NCI-H69 (cell line): ENCODE measurements around the gene UGT1A7.

Experiments used
- DNase-seq: peaks from one replicate; lab custom pipeline; 2025; lab: John Stamatoyannopoulos, UW

The UGT1A7 gene

DNA sequence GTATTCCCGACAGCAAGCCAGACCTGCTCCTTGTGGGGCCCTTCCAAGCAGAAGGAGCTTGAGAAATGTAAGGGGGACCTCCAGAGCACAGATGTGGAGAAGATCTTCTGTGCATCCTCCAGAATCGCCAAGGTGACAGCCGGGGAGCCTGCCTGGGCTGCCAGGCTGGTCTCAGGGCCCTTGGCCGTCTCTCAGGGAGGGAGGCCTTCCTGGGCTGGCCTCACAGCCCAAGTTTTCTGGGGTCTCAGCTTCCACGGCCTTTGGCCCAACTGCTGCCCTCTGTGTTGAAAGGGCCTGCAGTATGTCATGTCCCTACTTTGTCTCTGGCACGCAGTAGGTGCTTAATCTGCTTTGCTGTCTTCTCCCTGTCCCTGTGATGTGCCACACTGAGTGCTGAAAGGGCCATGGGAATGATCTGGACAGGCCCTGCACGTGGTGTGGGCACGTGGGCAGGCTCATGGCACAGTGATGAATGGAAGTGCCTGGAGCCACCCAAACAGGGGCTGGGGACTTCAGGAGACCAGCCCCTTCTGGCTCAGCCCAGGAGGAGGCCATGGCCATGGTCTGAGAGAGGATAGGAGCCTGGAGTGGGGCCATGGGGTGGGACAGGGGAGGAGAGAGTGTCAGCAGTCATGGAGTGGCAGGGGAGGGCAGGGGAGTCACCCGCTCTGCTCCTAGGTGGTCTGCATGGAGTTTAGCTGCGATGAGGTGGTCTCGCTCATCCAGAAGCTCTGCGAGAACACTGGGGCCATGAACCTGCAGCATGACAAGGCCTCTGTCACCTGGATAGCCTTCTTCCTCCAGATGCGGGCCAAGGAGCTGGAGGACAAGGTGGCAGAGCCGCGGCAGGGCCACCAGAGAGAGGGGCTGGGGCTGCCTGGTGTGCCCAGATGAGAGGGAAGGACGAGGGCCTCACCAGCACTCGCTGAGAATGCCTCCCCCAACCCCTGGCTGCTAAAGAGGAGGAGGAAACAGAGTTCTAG is 137.2 kb downstream of the UGT1A7 start:
- no peak for DNase-seq

DNA sequence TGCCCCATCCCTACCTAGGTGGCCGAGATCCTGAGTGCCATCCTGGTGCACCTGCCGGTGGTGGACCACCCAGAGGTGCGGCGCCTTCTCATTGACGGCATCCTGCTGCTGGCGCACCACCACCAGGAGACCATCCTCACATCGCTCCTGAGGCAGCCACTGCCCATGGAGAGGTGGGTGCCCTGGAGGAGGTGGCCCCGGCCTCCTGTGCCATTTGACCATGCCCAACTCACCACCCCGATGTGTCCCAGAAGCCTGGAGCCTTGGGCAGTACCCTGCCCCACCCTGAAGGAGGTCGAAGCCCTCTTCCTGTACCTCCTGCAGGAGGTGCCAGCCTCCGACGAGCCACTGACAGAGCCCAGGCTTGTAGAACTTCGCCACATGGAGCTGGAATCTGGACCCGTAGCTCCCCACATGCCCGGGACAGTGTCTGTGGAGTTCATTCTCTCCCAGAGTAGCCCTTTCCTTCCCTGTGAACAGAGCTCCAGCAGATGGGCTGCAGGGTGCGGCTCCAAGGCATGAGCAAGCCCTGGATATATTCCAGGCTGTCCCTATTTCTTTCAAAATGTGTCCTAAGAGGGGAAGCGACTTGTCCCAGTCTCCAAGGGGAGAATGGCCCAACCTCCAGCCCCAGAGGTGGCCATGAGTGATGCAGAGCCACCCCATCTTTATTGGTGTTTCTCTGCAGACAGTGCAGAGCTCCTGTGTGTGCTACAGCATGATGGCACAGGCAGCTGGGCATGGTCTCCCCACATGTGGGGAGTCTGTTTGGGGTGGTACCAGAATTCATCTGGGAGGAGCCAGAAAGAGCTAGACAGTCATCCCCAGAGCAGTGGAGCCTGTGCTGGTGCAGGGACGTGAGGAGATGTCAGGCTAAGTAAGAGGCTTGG is 138.4 kb downstream of the UGT1A7 start:
- no peak for DNase-seq

DNA sequence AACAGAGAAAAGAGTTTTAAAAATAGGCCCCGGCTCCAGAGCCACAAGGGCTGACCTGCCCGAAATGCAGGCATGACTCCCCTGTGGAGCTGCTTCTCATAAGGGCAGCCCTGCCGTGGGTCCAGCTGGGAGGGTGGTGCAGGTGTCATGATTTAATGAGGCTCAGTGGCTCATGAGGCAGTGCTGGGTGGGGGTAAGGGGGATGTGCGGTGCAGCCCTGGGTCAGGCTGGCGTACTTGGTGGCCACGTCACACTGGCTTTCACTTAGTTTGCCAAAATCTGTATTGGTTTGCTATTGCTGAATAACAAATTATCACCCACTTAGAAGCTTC is 139.0 kb downstream of the UGT1A7 start:
- DNase-seq = no peak

DNA sequence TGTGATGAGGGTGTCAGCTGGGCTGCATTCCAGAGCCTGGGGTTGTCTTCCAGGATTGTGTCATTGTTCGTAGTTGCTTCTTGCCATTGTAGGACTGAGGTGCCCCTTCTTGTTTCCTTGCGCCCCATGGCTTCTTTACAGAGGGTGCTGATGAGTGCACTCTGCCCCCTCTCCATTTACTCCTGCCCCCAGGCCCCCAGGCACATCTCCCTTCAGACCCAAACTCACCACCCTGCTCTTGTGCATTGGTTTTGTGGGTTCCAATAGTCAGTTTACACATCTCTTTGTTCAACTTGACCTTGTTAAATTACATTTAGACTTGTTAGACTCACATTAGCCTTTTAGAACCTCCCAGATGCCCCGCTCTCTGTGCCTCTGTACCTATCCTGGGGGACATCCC is 139.5 kb downstream of the UGT1A7 start:
- no peak for DNase-seq

DNA sequence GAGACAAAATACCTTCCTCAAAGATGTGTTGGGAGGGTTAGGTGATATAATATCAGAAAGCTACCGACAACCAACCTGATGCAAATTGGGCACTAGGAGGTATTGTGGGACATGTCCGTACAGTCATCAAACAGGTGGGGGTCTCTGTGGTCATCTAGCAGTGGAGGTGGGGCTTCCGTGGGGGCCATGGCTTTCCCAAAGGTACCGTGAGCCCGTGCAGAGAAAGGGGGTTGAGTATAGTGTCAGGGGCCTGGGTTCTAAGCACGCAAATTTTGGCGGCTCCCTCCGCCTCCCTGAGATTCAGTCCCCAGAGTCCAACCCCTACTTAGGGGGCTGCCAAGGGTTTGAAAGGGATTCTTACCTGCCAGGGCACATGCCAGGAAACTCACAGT is 140.0 kb downstream of the UGT1A7 start:
- no peak for DNase-seq

DNA sequence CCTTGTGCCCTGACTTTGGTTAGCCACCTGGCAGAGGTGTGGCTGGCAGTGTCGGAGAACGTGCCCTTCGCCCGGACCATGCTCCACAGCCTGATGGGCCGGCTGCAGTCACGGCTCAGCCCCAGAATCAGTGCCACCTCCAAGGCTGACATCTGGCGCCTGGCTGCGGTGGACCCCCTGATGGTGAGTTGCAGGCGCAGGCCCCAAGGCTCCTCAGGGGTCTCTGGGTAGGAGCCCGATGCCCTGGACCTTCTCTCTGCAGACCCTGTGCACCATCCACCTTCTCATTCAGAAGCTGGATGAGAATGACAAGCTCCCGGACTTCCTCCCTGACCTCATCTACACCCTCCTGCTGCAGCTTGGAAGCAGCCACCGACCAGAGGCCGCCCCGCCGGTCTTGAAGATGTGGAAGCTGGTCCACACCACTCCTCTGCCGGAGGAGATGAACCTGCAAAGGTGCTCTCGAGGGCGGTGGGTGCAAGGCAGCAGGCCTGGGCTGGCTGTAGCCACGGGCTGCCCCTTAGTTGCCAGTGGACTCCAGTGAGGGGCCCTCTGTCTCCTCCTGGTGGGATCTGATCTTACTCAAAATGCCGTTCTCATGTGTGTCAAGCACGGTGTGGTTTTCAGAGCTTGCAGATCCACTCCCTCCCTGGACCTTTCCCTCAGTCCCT is 140.5 kb downstream of the UGT1A7 start:
- no peak for DNase-seq
